GM18873 (cell line): ENCODE measurements around the gene PXDN.

Experiments
- ATAC-seq: cut with Tn5 transposase; IDR thresholded peaks from one replicate; pipeline ENCODE4 v1.9.1; 2021; ENCODE audit warnings: mild to moderate bottlenecking, moderate library complexity, moderate number of reproducible peaks; ENCODE audit not compliant: unreplicated experiment, low FRiP score

PXDN gene

DNA sequence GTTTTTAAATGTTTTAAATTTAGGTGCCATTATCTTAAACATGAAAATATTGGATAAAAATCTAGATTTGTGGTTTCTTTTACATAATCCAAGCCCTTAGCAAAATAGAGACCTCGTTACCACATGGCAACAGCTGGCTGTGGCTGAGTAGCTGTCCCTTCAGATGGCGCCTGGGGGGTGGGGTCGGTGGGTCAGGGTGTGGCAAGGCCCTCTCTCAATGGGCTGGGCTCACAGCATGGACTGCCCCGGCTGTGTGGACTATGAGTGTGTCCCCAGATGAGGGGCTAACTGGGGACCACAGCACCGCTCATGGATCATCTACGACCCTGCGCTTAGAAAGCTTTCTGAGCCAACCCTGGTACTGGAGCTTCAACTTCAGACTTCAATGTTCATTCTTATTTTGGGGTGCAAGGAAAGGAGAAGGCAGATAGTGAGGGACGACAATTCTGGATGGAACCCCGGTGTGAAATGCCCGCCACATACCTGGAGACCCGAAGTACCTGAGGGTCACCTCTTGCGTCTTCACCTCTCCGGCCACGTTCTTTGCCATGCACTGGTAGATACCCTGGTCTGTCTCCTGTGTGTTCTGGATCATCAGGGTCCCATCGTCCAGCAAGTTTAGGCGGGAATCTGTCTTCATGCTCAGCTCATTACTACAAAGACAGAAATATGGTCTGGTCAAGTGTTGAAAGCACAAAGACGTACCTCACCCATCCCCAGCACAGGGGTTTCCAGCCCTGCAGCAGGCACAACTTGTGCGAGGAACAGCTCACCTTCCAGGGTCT, 71.0 kb downstream of the PXDN start:
- ATAC-seq, result no peak

DNA sequence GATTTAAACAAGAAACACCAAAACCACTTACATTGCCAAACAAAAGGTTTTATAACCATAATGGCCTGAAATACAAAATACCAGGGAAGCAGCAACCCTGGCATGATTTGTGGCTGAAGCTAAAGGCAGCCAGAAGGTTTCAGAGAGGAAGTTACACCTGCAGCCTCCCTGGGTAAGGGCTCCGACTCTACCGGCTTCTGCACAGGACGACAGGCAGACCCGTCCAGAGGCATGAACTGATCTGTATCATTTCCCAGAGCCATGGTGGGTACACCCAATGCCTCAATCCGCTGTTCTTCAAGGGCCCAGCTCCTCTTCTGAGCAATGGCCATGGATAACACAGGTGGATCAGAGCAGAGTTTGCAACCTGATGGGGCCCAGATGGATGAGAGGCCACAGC, 71.6 kb downstream of the PXDN start:
- no peak for ATAC-seq

DNA sequence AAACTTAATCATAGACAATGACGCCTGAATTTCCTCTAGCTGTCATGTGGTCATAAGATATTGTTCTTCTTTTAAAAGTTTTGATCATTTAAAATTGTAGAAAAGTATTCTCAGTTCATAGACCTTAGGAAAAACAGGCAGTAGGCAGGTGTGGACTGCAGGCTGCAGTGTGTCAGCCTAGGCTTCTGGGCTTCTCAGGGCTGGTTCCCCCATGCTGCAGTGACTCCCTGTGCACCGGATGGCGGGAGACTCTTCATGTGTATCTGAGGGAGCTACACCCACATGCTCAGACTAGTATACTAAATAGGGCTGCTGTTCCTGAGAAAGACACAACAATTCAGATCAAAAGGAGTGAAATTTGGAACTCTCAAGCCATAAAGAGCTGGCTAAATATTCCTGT, 72.4 kb downstream of the PXDN start:
- no peak for ATAC-seq

DNA sequence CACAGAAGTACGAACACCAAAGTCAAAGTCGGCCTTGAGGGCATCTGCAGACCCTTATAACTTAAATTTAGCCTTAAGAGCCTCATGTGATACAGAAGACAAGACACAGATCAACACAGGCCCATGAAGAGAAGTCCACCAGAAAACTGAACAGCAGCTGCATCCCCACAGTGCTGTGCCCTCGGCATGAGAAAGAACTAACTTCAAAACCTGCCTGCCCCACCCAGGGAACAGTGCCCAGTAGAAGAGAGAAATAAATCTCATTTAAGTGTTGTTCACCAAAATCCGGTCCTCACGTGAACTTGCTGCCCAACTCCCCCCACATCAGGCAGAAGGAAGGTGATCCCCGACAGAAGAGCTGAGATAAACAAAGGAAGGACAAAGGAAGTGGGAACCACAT, 73.7 kb downstream of the PXDN start:
- no peak for ATAC-seq

DNA sequence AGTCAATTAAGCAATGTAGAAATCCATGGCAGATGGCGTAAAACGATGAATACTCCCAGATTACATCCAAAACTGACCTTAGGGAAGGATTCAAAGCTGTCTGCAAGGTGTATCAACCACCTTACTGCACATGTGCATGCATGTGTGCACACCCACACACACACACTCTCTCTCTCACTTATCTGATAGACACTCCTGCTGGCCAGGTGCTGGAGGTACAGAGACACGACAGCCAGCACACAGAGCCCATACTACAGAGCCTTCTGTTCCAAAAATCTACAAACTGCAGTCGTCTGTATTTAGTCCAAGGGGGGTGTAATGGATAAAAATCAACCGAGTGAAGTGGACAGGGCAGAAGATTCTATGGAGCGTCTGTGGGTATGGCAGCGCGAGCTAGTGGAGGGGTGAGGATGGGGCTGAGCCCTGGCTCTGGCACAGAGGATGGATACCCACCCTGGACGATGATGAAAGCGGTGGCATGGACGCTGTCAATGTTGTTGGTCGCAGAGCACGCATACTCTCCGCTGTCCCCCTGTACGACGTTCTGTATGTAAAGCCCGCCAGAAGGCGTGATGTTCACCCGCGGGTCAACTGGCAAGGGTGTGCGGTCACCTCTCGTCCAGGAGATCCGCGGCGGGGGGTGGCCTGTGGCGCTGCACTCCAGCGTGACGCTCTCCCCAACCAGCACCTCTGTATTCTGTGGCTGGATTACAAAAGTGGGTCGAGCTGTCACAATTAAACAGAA, 78.4 kb downstream of the PXDN start:
- no peak for ATAC-seq

GRCh38 chr2:1664698-1665097, 79.6 kb downstream of the PXDN start:
- no peak for ATAC-seq

DNA sequence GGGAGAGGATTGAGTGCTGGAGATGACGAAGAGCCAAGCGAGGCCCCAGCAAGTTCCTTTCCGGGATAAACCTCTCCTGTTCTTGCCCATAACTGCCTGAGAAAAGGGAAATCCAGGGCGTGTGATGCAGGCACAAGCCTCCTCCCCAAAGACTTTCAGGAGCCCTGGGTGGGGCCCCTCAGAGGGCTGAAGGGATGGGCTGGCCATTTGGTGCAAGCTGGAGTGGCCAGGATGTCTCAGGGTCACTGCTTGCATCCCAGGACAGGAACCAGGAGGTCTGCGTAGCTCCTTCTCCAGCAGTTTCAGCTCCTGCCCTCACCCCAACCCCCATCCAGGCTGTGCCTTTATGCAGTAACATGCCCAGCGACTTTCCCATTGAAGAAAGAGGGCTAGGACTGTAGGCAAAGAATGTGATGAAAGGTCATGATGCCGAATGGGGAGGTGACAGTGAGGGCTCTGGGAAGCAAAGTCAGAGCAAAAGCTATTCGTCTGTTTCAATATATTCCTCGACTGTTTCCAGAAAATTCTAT, 80.2 kb downstream of the PXDN start:
- no peak for ATAC-seq

- no peak for ATAC-seq
These were observed 80.7 kb downstream of the PXDN start for GRCh38 chr2:1663621-1664020.

DNA sequence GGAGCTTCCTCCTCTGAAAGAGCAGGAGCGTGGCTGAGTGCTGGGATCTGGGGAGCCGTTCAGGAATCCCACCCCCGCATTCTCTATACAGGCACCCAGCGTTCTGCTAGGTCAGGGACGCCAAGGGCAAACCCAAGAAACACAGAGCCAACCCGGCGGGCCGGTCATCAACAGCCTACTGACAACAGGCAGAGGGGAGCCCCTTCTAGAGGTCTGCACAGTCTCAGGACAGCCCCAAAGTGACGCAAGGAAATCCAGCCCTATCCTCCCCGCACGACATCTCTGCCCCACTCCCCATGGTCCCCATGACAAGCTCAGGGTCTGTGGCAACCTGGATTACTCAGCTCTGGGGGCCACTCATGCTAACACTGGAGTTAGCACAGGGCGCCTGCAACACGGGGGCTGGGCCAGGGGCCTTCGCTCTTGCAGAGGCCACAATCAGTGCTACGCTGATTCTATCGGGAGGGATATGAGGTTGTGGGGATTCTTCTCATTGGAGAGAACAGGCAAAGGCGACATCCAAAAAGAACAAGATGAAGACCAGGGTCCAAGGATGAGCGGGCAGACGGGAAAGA, 81.6 kb downstream of the PXDN start:
- ATAC-seq, result no peak

GRCh38 chr2:1661891-1662605, 82.3 kb downstream of the PXDN start:
- no peak for ATAC-seq

GRCh38 chr2:1660656-1661640, 83.4 kb downstream of the PXDN start:
- no peak for ATAC-seq

GRCh38 chr2:1659951-1660565, 84.3 kb downstream of the PXDN start:
- ATAC-seq, result no peak

- ATAC-seq, result no peak
These were observed 85.7 kb downstream of the PXDN start for GRCh38 chr2:1658394-1659151.

DNA sequence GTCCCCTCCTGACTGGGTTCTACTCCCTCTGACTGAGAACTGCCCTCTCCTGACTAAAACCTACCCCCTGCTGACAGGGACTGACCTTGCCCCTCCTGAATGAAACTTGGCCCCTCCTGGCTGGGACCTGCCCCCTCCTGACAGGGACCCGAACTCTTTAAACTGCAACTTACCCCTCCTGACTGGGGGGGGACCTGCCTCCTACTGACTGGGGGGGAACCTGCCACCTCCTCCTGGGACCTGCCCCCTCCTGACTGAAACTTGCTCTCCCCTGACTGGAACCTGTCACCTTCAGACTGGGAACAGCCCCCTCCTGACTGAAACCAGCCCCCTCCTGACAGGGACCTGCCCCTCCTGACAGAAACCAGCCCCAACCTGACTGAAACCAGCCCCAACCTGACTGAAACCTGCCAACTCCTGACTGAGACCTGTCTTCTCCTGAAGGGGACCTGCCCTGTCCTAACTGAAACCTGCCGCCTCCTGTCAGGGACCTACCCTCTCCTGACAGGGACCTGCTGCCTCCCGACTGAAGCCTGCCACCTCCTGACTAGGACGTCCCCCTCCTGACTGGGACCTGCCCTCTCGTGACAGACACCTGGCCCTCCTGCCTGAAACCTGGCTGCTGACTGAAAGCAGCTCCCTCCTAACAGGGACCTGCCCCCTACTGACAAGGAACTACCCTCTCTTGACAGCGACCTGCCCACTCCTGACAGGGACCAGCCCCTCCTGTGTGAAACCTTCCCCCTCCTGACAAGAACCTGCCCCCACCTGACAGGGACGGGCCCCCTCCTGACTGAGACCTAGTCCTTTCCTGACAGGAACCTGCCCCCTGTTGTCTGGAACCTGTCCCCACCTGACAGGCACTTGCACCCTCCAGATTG, 87.1 kb downstream of the PXDN start:
- no peak for ATAC-seq

DNA sequence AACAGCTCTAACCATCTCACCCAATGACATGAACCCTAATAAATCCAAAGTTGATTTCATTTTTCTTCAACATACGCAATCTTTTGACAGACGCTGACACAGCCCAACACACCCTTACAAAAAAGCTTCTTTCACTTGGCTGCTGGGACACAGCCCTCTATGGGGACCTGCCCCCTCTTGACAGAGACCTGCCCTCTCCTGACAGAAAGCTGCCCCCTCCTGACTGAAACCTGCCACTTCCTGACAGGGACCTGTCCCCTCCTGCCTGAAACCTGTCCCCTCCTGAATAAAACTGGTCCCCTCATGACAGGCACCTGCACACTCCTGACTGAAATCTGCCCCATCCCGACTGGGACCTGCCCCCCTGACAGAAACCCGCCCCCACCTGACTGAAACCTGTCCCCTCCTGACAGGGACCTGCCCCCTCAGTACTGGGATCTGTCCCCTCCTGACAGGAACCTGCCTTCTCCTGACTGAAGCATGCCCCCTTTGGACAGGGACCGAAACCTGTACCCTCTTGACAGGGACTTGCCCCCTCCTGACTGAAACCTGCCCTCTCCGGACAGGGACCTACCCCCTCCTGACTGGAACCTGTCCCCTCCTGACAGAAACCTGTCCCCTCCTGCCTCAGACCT, 87.9 kb downstream of the PXDN start:
- ATAC-seq, result no peak

DNA sequence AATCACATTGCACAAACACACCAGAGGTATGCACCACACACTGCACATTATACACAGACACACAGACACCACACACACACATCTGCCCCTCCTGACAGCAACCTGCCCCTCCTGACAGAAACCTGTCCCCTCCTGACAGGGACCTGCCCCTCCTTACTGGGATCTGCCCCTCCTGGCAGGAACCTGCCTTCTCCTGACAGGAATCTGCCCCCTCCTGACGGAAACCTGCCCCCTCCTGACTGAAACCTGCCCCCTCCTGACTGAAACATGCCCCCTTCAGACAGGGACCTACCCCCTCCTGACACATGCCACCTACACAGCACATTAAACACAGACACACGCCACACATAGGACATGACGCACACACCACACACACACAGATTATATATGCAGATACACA, 88.9 kb downstream of the PXDN start:
- ATAC-seq, result no peak
